ENCODE data around the gene ZNHIT1. TPM values are rescaled to one million over a fixed set of nuclear protein-coding genes. Genes with fewer than 3 reads are reported as not detected.
A peak's percentile ranks its signal among the peaks of the same experiment; 100 is the strongest.

Gene ZNHIT1
- total RNA-seq, 1 donor from 2014 or later: 115 TPM

- Mint-ChIP-seq H3K27me3 (ENCODE audit: low read depth, unreplicated experiment) (no peaks in the 10 kb centered on the region), H3K36me3 (ENCODE audit: low read depth, unreplicated experiment) (peaks cover 18% of the 10 kb centered on the region), H3K4me3 (ENCODE audit: unreplicated experiment) (no peak overlapping the region), H3K9me3 (ENCODE audit: unreplicated experiment) (no peaks in the 10 kb centered on the region), H3K4me1 (ENCODE audit: low read depth, unreplicated experiment) (peaks cover 5% of the 10 kb centered on the region), H3K27ac (ENCODE audit: unreplicated experiment) (no peak overlapping the region)
- Histone ChIP-seq H3K27ac (ENCODE audit: low read depth, low read length) (no peak overlapping the region), H3K4me1 (ENCODE audit: insufficient read depth, low read length) (peaks cover 9% of the 10 kb centered on the region), H3K9ac (ENCODE audit: low read length) (no peak overlapping the region), H3K4me2 (ENCODE audit: low read length) (no peak overlapping the region), H3K4me3 (ENCODE audit: insufficient read depth, low read depth, low read length) (no peak overlapping the region), H3K27me3 (ENCODE audit: insufficient read depth, low read length) (no peaks in the 10 kb centered on the region), H3K9me3 (ENCODE audit: insufficient read depth, low read depth, low read length) (no peaks in the 10 kb centered on the region), H3K36me3 (ENCODE audit: insufficient read depth, low read length) (peaks cover 3% of the 10 kb centered on the region), H3K79me2 (ENCODE audit: insufficient read depth, low read length) (no peaks in the 10 kb centered on the region), H4K20me1 (ENCODE audit: insufficient read depth, low read length) (peaks cover 45% of the 10 kb centered on the region), H2AFZ (ENCODE audit: low read depth, low read length) (no peak overlapping the region)
- no peak for DNase-seq (ENCODE audit: low read depth)
- TF ChIP-seq EZH2 (IDR thresholded peaks at IDR 0.05; ENCODE audit: insufficient read depth, low read length) (no peak), CTCF (IDR thresholded peaks at IDR 0.05; ENCODE audit: insufficient read depth, low read depth, low read length) (no peak)
- no peak for FAIRE-seq
These were observed 16.1 kb downstream of the ZNHIT1 start for GRCh38 chr7:101233907-101234547.

GRCh38 chr7:101234636-101235035, 16.7 kb downstream of the ZNHIT1 start:
- Histone ChIP-seq H3K36me3 (ENCODE audit: insufficient read depth, low read length) (no peaks in the 10 kb centered on the region), H2AFZ (ENCODE audit: low read depth, low read length) (no peak overlapping the region), H3K4me1 (ENCODE audit: insufficient read depth, low read length) (peaks cover 9% of the 10 kb centered on the region), H3K27me3 (ENCODE audit: insufficient read depth, low read length) (no peaks in the 10 kb centered on the region), H3K79me2 (ENCODE audit: insufficient read depth, low read length) (no peaks in the 10 kb centered on the region), H3K9ac (ENCODE audit: low read length) (no peak overlapping the region), H3K9me3 (ENCODE audit: insufficient read depth, low read depth, low read length) (no peaks in the 10 kb centered on the region), H3K4me3 (ENCODE audit: insufficient read depth, low read depth, low read length) (no peak overlapping the region), H3K27ac (ENCODE audit: low read depth, low read length) (no peak overlapping the region), H3K4me2 (ENCODE audit: low read length) (no peak overlapping the region), H4K20me1 (ENCODE audit: insufficient read depth, low read length) (peaks cover 47% of the 10 kb centered on the region)
- FAIRE-seq (no peak), DNase-seq (ENCODE audit: low read depth) (no peak)
- H3K36me3 Mint-ChIP-seq (ENCODE audit: low read depth, unreplicated experiment): peaks cover 16% of the 10 kb centered on the region
- peaks cover 5% of the 10 kb centered on the region for H3K4me1 Mint-ChIP-seq (ENCODE audit: low read depth, unreplicated experiment)
- H3K27me3 Mint-ChIP-seq (ENCODE audit: low read depth, unreplicated experiment): no peaks in the 10 kb centered on the region
- H3K4me3 Mint-ChIP-seq (ENCODE audit: unreplicated experiment): no peak overlapping the region
- TF ChIP-seq CTCF (IDR thresholded peaks at IDR 0.05; ENCODE audit: insufficient read depth, low read depth, low read length): no peak
- no peak for TF ChIP-seq EZH2 (IDR thresholded peaks at IDR 0.05; ENCODE audit: insufficient read depth, low read length)
- H3K27ac Mint-ChIP-seq (ENCODE audit: unreplicated experiment): no peak overlapping the region
- H3K9me3 Mint-ChIP-seq (ENCODE audit: unreplicated experiment): no peaks in the 10 kb centered on the region

- no peaks in the 10 kb centered on the region for H3K27me3 ChIP-seq (ENCODE audit: insufficient read depth, low read length)
- H3K9ac ChIP-seq (ENCODE audit: low read length): no peak overlapping the region
- H3K27ac Mint-ChIP-seq (ENCODE audit: unreplicated experiment): no peak overlapping the region
- H3K27me3 Mint-ChIP-seq (ENCODE audit: low read depth, unreplicated experiment): no peaks in the 10 kb centered on the region
- H3K4me2 ChIP-seq (ENCODE audit: low read length): no peak overlapping the region
- peaks cover 50% of the 10 kb centered on the region for H4K20me1 ChIP-seq (ENCODE audit: insufficient read depth, low read length)
- no peak overlapping the region for H3K4me3 ChIP-seq (ENCODE audit: insufficient read depth, low read depth, low read length)
- no peak overlapping the region for H2AFZ ChIP-seq (ENCODE audit: low read depth, low read length)
- peaks cover 16% of the 10 kb centered on the region for H3K36me3 Mint-ChIP-seq (ENCODE audit: low read depth, unreplicated experiment)
- H3K4me3 Mint-ChIP-seq (ENCODE audit: unreplicated experiment): no peak overlapping the region
- no peaks in the 10 kb centered on the region for H3K36me3 ChIP-seq (ENCODE audit: insufficient read depth, low read length)
- DNase-seq (ENCODE audit: low read depth) (no peak), FAIRE-seq (no peak)
- H3K4me1 ChIP-seq (ENCODE audit: insufficient read depth, low read length): peaks cover 9% of the 10 kb centered on the region
- TF ChIP-seq CTCF (IDR thresholded peaks at IDR 0.05; ENCODE audit: insufficient read depth, low read depth, low read length): peak; percentile 15
- TF ChIP-seq EZH2 (IDR thresholded peaks at IDR 0.05; ENCODE audit: insufficient read depth, low read length): no peak
- H3K79me2 ChIP-seq (ENCODE audit: insufficient read depth, low read length): no peaks in the 10 kb centered on the region
- no peak overlapping the region for H3K27ac ChIP-seq (ENCODE audit: low read depth, low read length)
- H3K9me3 ChIP-seq (ENCODE audit: insufficient read depth, low read depth, low read length): no peaks in the 10 kb centered on the region
- H3K4me1 Mint-ChIP-seq (ENCODE audit: low read depth, unreplicated experiment): peaks cover 5% of the 10 kb centered on the region
- no peaks in the 10 kb centered on the region for H3K9me3 Mint-ChIP-seq (ENCODE audit: unreplicated experiment)
These were observed 17.1 kb downstream of the ZNHIT1 start for GRCh38 chr7:101235050-101235449.
